HG02938 (cell line): ENCODE results near the gene FHOD3.
"Not testable (repeated sequence)": the region's sequence is repeated elsewhere in the genome, so short reads cannot be mapped to it uniquely, and the experiment has no call there.

ENCODE experiments used
- ATAC-seq: cut with Tn5 transposase; IDR thresholded peaks from one replicate; pipeline ENCODE4 v1.9.1; 2021; ENCODE audit warnings: mild to moderate bottlenecking, moderate library complexity; ENCODE audit not compliant: unreplicated experiment

The FHOD3 gene

GRCh38 chr18:36761186-36761698 is 463.7 kb downstream of the FHOD3 start:
- no peak for ATAC-seq

GRCh38 chr18:36762074-36762473 is 464.6 kb downstream of the FHOD3 start:
- no peak for ATAC-seq

- not testable (repeated sequence) for ATAC-seq
Observed at GRCh38 chr18:36762965-36763364, 465.5 kb downstream of the FHOD3 start.

- no peak for ATAC-seq
Observed at GRCh38 chr18:36766836-36767235, 469.3 kb downstream of the FHOD3 start.

- no peak for ATAC-seq
Observed at GRCh38 chr18:36769172-36769571, 471.7 kb downstream of the FHOD3 start.

GRCh38 chr18:36769611-36770314 is 472.2 kb downstream of the FHOD3 start:
- no peak for ATAC-seq

GRCh38 chr18:36770315-36770946 is 472.9 kb downstream of the FHOD3 start:
- ATAC-seq: no peak

GRCh38 chr18:36771245-36771644 is 473.7 kb downstream of the FHOD3 start:
- ATAC-seq: peak; percentile 63

- no peak for ATAC-seq
Observed at GRCh38 chr18:36772241-36772723, 474.8 kb downstream of the FHOD3 start.

- ATAC-seq: no peak
Observed at GRCh38 chr18:36775396-36775795, 477.9 kb downstream of the FHOD3 start.

- ATAC-seq: no peak
Observed at GRCh38 chr18:36776650-36777049, 479.1 kb downstream of the FHOD3 start.

GRCh38 chr18:36777566-36777965 is 480.1 kb downstream of the FHOD3 start:
- ATAC-seq: no peak

GRCh38 chr18:36780748-36781147 is 483.2 kb downstream of the FHOD3 start:
- ATAC-seq: no peak

GRCh38 chr18:36782710-36783109 is 485.2 kb downstream of the FHOD3 start:
- ATAC-seq: no peak

- no peak for ATAC-seq
Observed at GRCh38 chr18:36783792-36784191, 486.3 kb downstream of the FHOD3 start.

GRCh38 chr18:36786686-36787085 is 489.2 kb downstream of the FHOD3 start:
- no peak for ATAC-seq

GRCh38 chr18:36792634-36793283 is 495.2 kb downstream of the FHOD3 start:
- ATAC-seq: no peak

- ATAC-seq: no peak
Observed at GRCh38 chr18:36798738-36799473, 501.4 kb downstream of the FHOD3 start.

GRCh38 chr18:36805105-36805504 is 507.6 kb downstream of the FHOD3 start:
- no peak for ATAC-seq

GRCh38 chr18:36808681-36809080 is 511.2 kb downstream of the FHOD3 start:
- no peak for ATAC-seq
